Body of pancreas (tissue), 4 donors: ENCODE measurements around the gene USP24. TPM values are rescaled to one million over a fixed set of nuclear protein-coding genes. Genes with fewer than 3 reads are reported as not detected.
A peak's percentile ranks its signal among the peaks of the same experiment; 100 is the strongest.
"Not testable (repeated sequence)": the region's sequence is repeated elsewhere in the genome, so short reads cannot be mapped to it uniquely, and the experiment has no call there.

Experiments used
- ATAC-seq: fragments of 150-250 bp; one replicate; pipeline ENCODE4 v1.9.1; 2016
- DNase-seq, 4 donors: peaks; one replicate each; pipeline ENCODE4 v3.0.0-alpha.2; 2019
- H3K27ac ChIP-seq, 4 donors: fragments of 200-600 bp; sonication (generic); 1 replicate in 3 of 4; 2 replicates in 1 of 4; pipeline versions ENCODE4 v1.5.1 to v1.6.1; 2016 to 2019; ENCODE audit warnings: mild to moderate bottlenecking in 1 of 4, mixed read lengths in 1 of 4, moderate library complexity in 1 of 4
- H3K27me3 ChIP-seq, 2 donors: fragments of 200-600 bp; sonication (generic); one replicate each; pipeline ENCODE4 v1.6.0; 2016; ENCODE audit warnings: mild to moderate bottlenecking in 1 of 2
- H3K36me3 ChIP-seq, 2 donors: fragments of 200-600 bp; sonication (generic); replicated peaks in 1 of 2; 2 replicates each; pipeline ENCODE4 v1.5.1; 2016; ENCODE audit warnings: low read depth in 2 of 2; ENCODE audit not compliant: insufficient read depth in 1 of 2
- H3K4me1 ChIP-seq: fragments of 200-600 bp; sonication (generic); one replicate; pipeline ENCODE4 v1.6.0; 2016
- H3K4me3 ChIP-seq, 2 donors: fragments of 200-600 bp; sonication (generic); 1 replicate in 1 of 2; 2 replicates in 1 of 2; pipeline ENCODE4 v1.5.1; 2016 to 2019
- H3K9me3 ChIP-seq, 3 donors: fragments of 200-600 bp; sonication (generic); 1 replicate in 2 of 3; 2 replicates in 1 of 3; pipeline ENCODE4 v1.5.1; 2016
- CTCF ChIP-seq, 7 experiments: fragments of 450-650 bp in 4 of 7; fragments of 200-600 bp in 3 of 7; sonication (generic) in 3 of 7; IDR thresholded peaks; one replicate each; pipeline ENCODE4 v1.5.1; 2016 to 2019; ENCODE audit warnings: antibody characterized with exemption in 7 of 7
- POLR2A ChIP-seq, 3 donors: fragments of 450-650 bp; IDR thresholded peaks; one replicate each; pipeline ENCODE4 v1.6.1; 2016; ENCODE audit warnings: antibody characterized with exemption in 3 of 3, mild to moderate bottlenecking in 2 of 3
- WGBS, 2 donors: methylation state at CpG; one replicate each; pipeline ENCODE4 v1.1.5; 2017; 5-methylcytosine and 5-hydroxymethylcytosine counted together
- intact Hi-C: fragments of 100-400 bp; cut with DNase I; formaldehyde crosslinking; loops from one replicate; pipeline ENCODE4 v1.15.1; 2023
- total RNA-seq, 2 donors: library from RNA; depleted of rRNA; stranded (reverse); fragments of >200 nt; gene quantifications; one replicate each; pipeline ENCODE4 v1.1.0, GENCODE V29; 2016

USP24 gene
- total RNA-seq, 2 donors from 2014 or later, result 28.3 to 68.6 TPM

DNA sequence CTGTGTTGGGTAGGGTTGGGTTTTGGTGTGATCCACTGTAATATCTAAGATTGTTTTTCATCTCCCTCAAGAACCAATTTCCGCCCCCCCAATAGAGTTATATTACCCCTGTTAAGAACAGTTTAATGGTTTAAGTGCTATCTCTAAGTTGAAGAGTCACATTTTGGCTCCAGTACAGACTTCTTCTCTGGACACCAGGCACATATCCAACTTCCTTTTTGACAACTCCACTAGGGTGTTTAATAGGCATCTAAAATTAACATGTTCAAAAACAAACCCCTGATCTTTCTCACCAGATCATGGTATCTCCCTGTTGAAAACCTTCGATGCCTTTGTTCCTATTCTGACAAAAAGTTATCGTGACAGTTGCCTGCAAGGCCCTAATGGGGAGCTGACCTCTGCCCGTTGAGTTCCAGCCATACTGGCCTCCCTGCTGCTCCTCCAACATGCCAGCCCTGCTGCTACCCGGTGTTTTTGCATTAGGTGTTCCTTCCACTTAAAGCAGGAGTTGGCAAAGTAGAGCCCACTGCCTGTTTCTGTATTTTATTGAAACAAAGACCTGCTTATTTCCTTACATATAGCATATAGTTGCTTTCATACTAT is 18.6 kb downstream of the USP24 start:
- H3K27ac ChIP-seq, result no peak overlapping the region
- 78 to 84% methylated on average over 5 of the region's 5 CpGs for WGBS, 2 donors
- TF ChIP-seq POLR2A (IDR thresholded peaks at IDR 0.05) (no peak), CTCF (IDR thresholded peaks at IDR 0.05) (no peak)

GRCh38 chr1:55195521-55196233 is 19.5 kb downstream of the USP24 start:
- Histone ChIP-seq H3K27me3 (no peaks in the 10 kb centered on the region), H3K4me1 (peaks cover 34% of the 10 kb centered on the region), H3K9me3 (no peaks in the 10 kb centered on the region), H3K36me3 (no peaks in the 10 kb centered on the region), H3K27ac (no peak overlapping the region), H3K4me3 (no peak overlapping the region)
- TF ChIP-seq CTCF (IDR thresholded peaks at IDR 0.05) (no peak), POLR2A (IDR thresholded peaks at IDR 0.05) (no peak)
- no peak for DNase-seq
- intact Hi-C loops, result no loop called here
- ATAC-seq, result no peak
- 89 to 95% methylated on average over 3 of the region's 3 CpGs for WGBS, 2 donors

More for the DNA sequence above, 18.6 kb downstream of the USP24 start:
- Histone ChIP-seq H3K36me3 (no peaks in the 10 kb centered on the region), H3K4me3 (no peak overlapping the region), H3K4me1 (peaks cover 28% of the 10 kb centered on the region), H3K27me3 (no peaks in the 10 kb centered on the region), H3K9me3 (no peaks in the 10 kb centered on the region)
- no peak for DNase-seq
- ATAC-seq, result no peak
- intact Hi-C loops, result no loop called here

GRCh38 chr1:55194851-55195250 is 20.3 kb downstream of the USP24 start:
- intact Hi-C loops, result no loop called here
- no peak for ATAC-seq
- Histone ChIP-seq H3K27ac (no peak overlapping the region), H3K4me1 (peaks cover 34% of the 10 kb centered on the region), H3K27me3 (no peaks in the 10 kb centered on the region), H3K9me3 (no peaks in the 10 kb centered on the region), H3K36me3 (no peaks in the 10 kb centered on the region), H3K4me3 (no peak overlapping the region)
- TF ChIP-seq POLR2A (IDR thresholded peaks at IDR 0.05) (no peak), CTCF (IDR thresholded peaks at IDR 0.05) (no peak)
- WGBS, 2 donors, result 79 to 93% methylated on average over 3 of the region's 3 CpGs
- no peak for DNase-seq

DNA sequence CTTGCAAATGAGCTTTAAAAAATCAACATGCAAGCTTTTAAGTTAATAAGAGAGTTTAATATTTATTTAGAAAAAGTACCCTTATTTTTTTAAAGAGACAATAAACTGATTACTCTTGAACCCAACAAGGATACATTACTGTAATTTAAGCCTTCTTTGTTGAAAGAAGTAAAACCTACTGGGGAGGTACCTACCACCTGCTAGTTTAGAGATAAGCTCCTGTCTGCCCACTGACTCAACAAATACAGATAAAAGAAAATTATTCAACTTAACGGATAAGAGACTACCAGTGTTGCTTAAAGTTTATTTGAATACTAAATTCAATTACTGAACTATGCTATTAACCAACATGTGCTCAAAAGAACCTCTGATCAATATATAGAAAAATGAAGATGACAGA is 23.1 kb downstream of the USP24 start:
- Histone ChIP-seq H3K27me3 (no peaks in the 10 kb centered on the region), H3K27ac (no peak overlapping the region), H3K4me1 (peaks cover 34% of the 10 kb centered on the region), H3K9me3 (no peaks in the 10 kb centered on the region), H3K36me3 (no peaks in the 10 kb centered on the region), H3K4me3 (no peak overlapping the region)
- WGBS, 2 donors, result 18 to 22% methylated on average over 1 of the region's 1 CpG
- no peak for ATAC-seq
- intact Hi-C loops, result no loop called here
- DNase-seq, result no peak
- TF ChIP-seq POLR2A (IDR thresholded peaks at IDR 0.05) (no peak), CTCF (IDR thresholded peaks at IDR 0.05) (no peak)

- DNase-seq (peak in 2 of 4 donors; percentile 15), ATAC-seq (peak; percentile 77)
- H3K36me3 ChIP-seq, intact Hi-C loops, H3K27me3 ChIP-seq, H3K27ac ChIP-seq, H3K4me3 ChIP-seq, H3K9me3 ChIP-seq: not testable (repeated sequence)
- WGBS, 2 donors, result 60 to 62% methylated on average over 11 of the region's 11 CpGs
- peaks cover 27% of the 10 kb centered on the region for H3K4me1 ChIP-seq
These were observed 23.8 kb downstream of the USP24 start for GRCh38 chr1:55191219-55191952.
